OCI-LY3 (cell line): Measurements from ENCODE around the gene SIRPB2.

Experiments
- H2AFZ ChIP-seq: fragments of 200-600, 300-600 bp; shearing (Covaris generic); 2 replicates; pipeline ENCODE4 v1.6.0; 2014; ENCODE audit warnings: antibody characterized with exemption, low read depth, low read length
- H3K27ac ChIP-seq: fragments of 200-600, 300-600 bp; sonication (generic); 2 replicates; pipeline ENCODE4 v1.5.1; 2014; ENCODE audit warnings: mild to moderate bottlenecking, low read length, moderate library complexity, mixed read lengths
- H3K27me3 ChIP-seq: fragments of 200-600, 300-600 bp; sonication (generic); 2 replicates; pipeline ENCODE4 v1.6.1; 2014; ENCODE audit warnings: low read depth, low read length, mixed read lengths
- H3K36me3 ChIP-seq: fragments of 200-600, 300-600 bp; sonication (generic); replicated peaks from 2 replicates; pipeline ENCODE3; 2014; ENCODE audit warnings: low read depth, low read length, mixed read lengths
- H3K4me1 ChIP-seq: fragments of 300-600, 200-600 bp; sonication (generic); 2 replicates; pipeline ENCODE4 v1.6.1; 2014; ENCODE audit warnings: low read length, mixed read lengths
- H3K4me2 ChIP-seq: fragments of 200-600, 300-600 bp; sonication (generic); 2 replicates; pipeline ENCODE4 v1.6.1; 2014; ENCODE audit warnings: low read length, mixed read lengths
- H3K4me3 ChIP-seq: fragments of 300-600, 200-600 bp; sonication (generic); 2 replicates; pipeline ENCODE4 v1.5.1; 2014; ENCODE audit warnings: antibody characterized with exemption, mild to moderate bottlenecking, low read length, moderate library complexity
- H3K79me2 ChIP-seq: fragments of 300-600, 200-600 bp; shearing (Covaris generic); 2 replicates; pipeline ENCODE4 v1.6.1; 2014; ENCODE audit warnings: mild to moderate bottlenecking, low read length, mixed read lengths
- H3K9ac ChIP-seq: fragments of 300-600, 200-600 bp; shearing (Covaris generic); 2 replicates; pipeline ENCODE4 v1.6.0; 2014; ENCODE audit warnings: mild to moderate bottlenecking, low read length, moderate library complexity
- H3K9me3 ChIP-seq: fragments of 200-600, 300-600 bp; shearing (Covaris generic); 2 replicates; pipeline ENCODE4 v1.6.1; 2014; ENCODE audit warnings: low read length, mixed read lengths; ENCODE audit not compliant: insufficient read depth
- H4K20me1 ChIP-seq: fragments of 200-600, 300-600 bp; sonication (generic); 2 replicates; pipeline ENCODE4 v1.6.1; 2016; ENCODE audit warnings: low read length, mixed read lengths; ENCODE audit not compliant: insufficient read depth
- CTCF ChIP-seq: fragments of 200-600, 300-600 bp; sonication (generic); IDR thresholded peaks from 2 replicates; pipeline ENCODE4 v1.5.1; 2014; ENCODE audit warnings: antibody characterized with exemption, low read length, low read depth
- EZH2phosphoT487 ChIP-seq: fragments of 200-600 bp; shearing (Covaris generic); IDR thresholded peaks from 2 replicates; pipeline ENCODE4 v1.6.1; 2018; ENCODE audit warnings: antibody characterized with exemption, mixed run types, low read depth

SIRPB2 gene

GRCh38 chr20:1473246-1474220 lies 17.7 kb downstream of the SIRPB2 start:
- H3K4me3 ChIP-seq: no peak overlapping the region
- no peak for TF ChIP-seq CTCF
- no peak for TF ChIP-seq EZH2phosphoT487
- no peaks in the 10 kb centered on the region for H3K9me3 ChIP-seq
- H3K4me1 ChIP-seq: peaks cover 38% of the 10 kb centered on the region
- H3K9ac ChIP-seq: peak overlapping the region; percentile 23; the same call in 1 of the 2 replicates
- 0 out of 2 replicates have a peak overlapping the region, but pooled peaks have one; percentile 21 for H2AFZ ChIP-seq
- peak overlapping the region; percentile 10; the same call in 1 of the 2 replicates for H3K4me2 ChIP-seq
- peak overlapping the region; percentile 27; the same call in 1 of the 2 replicates for H3K27ac ChIP-seq
- no peaks in the 10 kb centered on the region for H3K79me2 ChIP-seq
- no peaks in the 10 kb centered on the region for H3K27me3 ChIP-seq
- H3K36me3 ChIP-seq: no peaks in the 10 kb centered on the region
- no peaks in the 10 kb centered on the region for H4K20me1 ChIP-seq

GRCh38 chr20:1472556-1473245 lies 18.5 kb downstream of the SIRPB2 start:
- Histone ChIP-seq H2AFZ (0 out of 2 replicates have a peak overlapping the region, but pooled peaks have one; percentile 21), H3K36me3 (no peaks in the 10 kb centered on the region), H4K20me1 (no peaks in the 10 kb centered on the region), H3K4me3 (no peak overlapping the region), H3K9me3 (no peaks in the 10 kb centered on the region), H3K4me1 (peaks cover 40% of the 10 kb centered on the region), H3K9ac (peak overlapping the region; percentile 23; the same call in 1 of the 2 replicates), H3K27ac (peak overlapping the region; percentile 27; the same call in 1 of the 2 replicates), H3K4me2 (peak overlapping the region; percentile 10; the same call in 1 of the 2 replicates), H3K79me2 (no peaks in the 10 kb centered on the region), H3K27me3 (no peaks in the 10 kb centered on the region)
- no peak for TF ChIP-seq EZH2phosphoT487
- TF ChIP-seq CTCF: no peak

GRCh38 chr20:1471242-1471641 lies 20.0 kb downstream of the SIRPB2 start:
- Histone ChIP-seq H3K79me2 (peaks cover 3% of the 10 kb centered on the region), H2AFZ (no peak overlapping the region), H3K4me2 (no peak overlapping the region), H3K27me3 (no peaks in the 10 kb centered on the region), H3K9ac (no peak overlapping the region), H4K20me1 (no peaks in the 10 kb centered on the region), H3K36me3 (no peaks in the 10 kb centered on the region), H3K4me1 (peaks cover 48% of the 10 kb centered on the region), H3K4me3 (no peak overlapping the region), H3K27ac (no peak overlapping the region), H3K9me3 (no peaks in the 10 kb centered on the region)
- TF ChIP-seq CTCF: no peak
- TF ChIP-seq EZH2phosphoT487: no peak
